ENCODE measurements around the gene KRT72. TPM values are rescaled to one million over a fixed set of nuclear protein-coding genes. Genes with fewer than 3 reads are reported as not detected.

Gene KRT72
- total RNA-seq, 1 experiment from 2014 or later: not detected

- Histone ChIP-seq H3K9me3 (ENCODE audit: low read length) (no peaks in the 10 kb centered on the region), H3K27me3 (ENCODE audit: low read length) (peaks cover 41% of the 10 kb centered on the region), H3K9ac (ENCODE audit: low read length) (no peak overlapping the region), H3K36me3 (ENCODE audit: low read depth, low read length) (no peaks in the 10 kb centered on the region), H3K79me2 (ENCODE audit: low read length) (no peaks in the 10 kb centered on the region), H3F3A (ENCODE audit: low read length, unreplicated experiment) (no peaks in the 10 kb centered on the region), H3K9me2 (replicated peaks; ENCODE audit: low read length) (no peaks in the 10 kb centered on the region), H3K4me3 (ENCODE audit: low read length) (no peak overlapping the region), H3K4me2 (ENCODE audit: low read length) (no peak overlapping the region), H3K4me1 (ENCODE audit: insufficient read depth, low read length) (peaks cover 9% of the 10 kb centered on the region), H4K20me1 (ENCODE audit: low read length) (no peaks in the 10 kb centered on the region), H3K27ac (ENCODE audit: low read length) (no peak overlapping the region), H2AFZ (ENCODE audit: low read length) (no peak overlapping the region)
- TF ChIP-seq EZH2 (IDR thresholded peaks at IDR 0.05; ENCODE audit: low read length, unreplicated experiment) (no peak), CTCF (conservative IDR thresholded peaks at IDR 0.05; ENCODE audit: low read depth, low read length) (no peak), EZH2phosphoT487 (IDR thresholded peaks at IDR 0.05; ENCODE audit: borderline replicate concordance, low read length) (no peak)
- CTCF ChIA-PET: no interaction called here
- no peak for ATAC-seq
- no peak for DNase-seq
- intact Hi-C loops (cut with micrococcal nuclease): no loop called here
- no TSS peak for BruUV-seq (replicated peaks)
- POLR2A ChIA-PET (ENCODE audit: unreplicated experiment): no interaction called here
These were observed 44.7 kb upstream of the KRT72 start for GRCh38 chr12:52645982-52646381.

GRCh38 chr12:52645120-52645761 is 44.0 kb upstream of the KRT72 start:
- Histone ChIP-seq H3K9me3 (ENCODE audit: low read length) (no peaks in the 10 kb centered on the region), H3F3A (ENCODE audit: low read length, unreplicated experiment) (no peaks in the 10 kb centered on the region), H3K36me3 (ENCODE audit: low read depth, low read length) (no peaks in the 10 kb centered on the region), H3K4me2 (ENCODE audit: low read length) (no peak overlapping the region), H3K79me2 (ENCODE audit: low read length) (no peaks in the 10 kb centered on the region), H3K27me3 (ENCODE audit: low read length) (peaks cover 42% of the 10 kb centered on the region), H3K4me1 (ENCODE audit: insufficient read depth, low read length) (0 out of 2 replicates have a peak, but pooled peaks cover 2% of the 10 kb centered on the region), H3K9ac (ENCODE audit: low read length) (no peak overlapping the region), H2AFZ (ENCODE audit: low read length) (no peak overlapping the region), H4K20me1 (ENCODE audit: low read length) (no peaks in the 10 kb centered on the region), H3K4me3 (ENCODE audit: low read length) (no peak overlapping the region), H3K27ac (ENCODE audit: low read length) (no peak overlapping the region), H3K9me2 (replicated peaks; ENCODE audit: low read length) (no peaks in the 10 kb centered on the region)
- POLR2A ChIA-PET (ENCODE audit: unreplicated experiment): no interaction called here
- intact Hi-C loops (cut with micrococcal nuclease): no loop called here
- no peak for TF ChIP-seq EZH2 (IDR thresholded peaks at IDR 0.05; ENCODE audit: low read length, unreplicated experiment)
- CTCF ChIA-PET: no interaction called here
- ATAC-seq: no peak
- DNase-seq: no peak
- no TSS peak for BruUV-seq (replicated peaks)

GRCh38 chr12:52644078-52644415 is 42.8 kb upstream of the KRT72 start:
- H3K4me1 ChIP-seq (ENCODE audit: insufficient read depth, low read length): no peaks in the 10 kb centered on the region
- ChIA-PET POLR2A (ENCODE audit: unreplicated experiment) (no interaction called here), CTCF (no interaction called here)
- H2AFZ ChIP-seq (ENCODE audit: low read length): no peak overlapping the region
- TF ChIP-seq EZH2phosphoT487 (IDR thresholded peaks at IDR 0.05; ENCODE audit: borderline replicate concordance, low read length): no peak
- no peak for TF ChIP-seq CTCF (conservative IDR thresholded peaks at IDR 0.05; ENCODE audit: low read depth, low read length)
- TF ChIP-seq EZH2 (IDR thresholded peaks at IDR 0.05; ENCODE audit: low read length, unreplicated experiment): no peak
- H3K9me3 ChIP-seq (ENCODE audit: low read length): no peaks in the 10 kb centered on the region
- H3K79me2 ChIP-seq (ENCODE audit: low read length): no peaks in the 10 kb centered on the region
- no peak overlapping the region for H3K9ac ChIP-seq (ENCODE audit: low read length)
- H3K4me2 ChIP-seq (ENCODE audit: low read length): no peak overlapping the region
- ATAC-seq: no peak
- no peaks in the 10 kb centered on the region for H4K20me1 ChIP-seq (ENCODE audit: low read length)
- DNase-seq: no peak
- no peaks in the 10 kb centered on the region for H3K36me3 ChIP-seq (ENCODE audit: low read depth, low read length)
- no peak overlapping the region for H3K27ac ChIP-seq (ENCODE audit: low read length)
- no TSS peak for BruUV-seq (replicated peaks)
- H3F3A ChIP-seq (ENCODE audit: low read length, unreplicated experiment): no peaks in the 10 kb centered on the region
- peaks cover 51% of the 10 kb centered on the region for H3K27me3 ChIP-seq (ENCODE audit: low read length)
- H3K9me2 ChIP-seq (replicated peaks; ENCODE audit: low read length): no peaks in the 10 kb centered on the region
- no peak overlapping the region for H3K4me3 ChIP-seq (ENCODE audit: low read length)
- intact Hi-C loops (cut with micrococcal nuclease): no loop called here
